Lung (tissue), 12 donors: ENCODE results near the gene DCDC2C. TPM values are rescaled to one million over a fixed set of nuclear protein-coding genes. Genes with fewer than 3 reads are reported as not detected.
A peak's percentile ranks its signal among the peaks of the same experiment; 100 is the strongest.

Experiments
- ATAC-seq: fragments of 200-7000 bp; cut with Tn5 transposase; one replicate; pipeline ENCODE4 v1.9.1; 2020; ENCODE audit warnings: moderate number of reproducible peaks; ENCODE audit not compliant: insufficient read depth, low FRiP score
- DNase-seq, 3 donors: peaks; one replicate each; pipeline ENCODE4 v3.0.0-alpha.2; 2013 to 2017
- H3K27ac ChIP-seq, 2 donors: one replicate each; pipeline ENCODE4 v1.5.1; 2013; ENCODE audit warnings: mild to moderate bottlenecking in 2 of 2, moderate library complexity in 2 of 2, control low read depth in 1 of 2, inconsistent platforms in 1 of 2, low read depth in 1 of 2, low read length in 1 of 2
- H3K27me3 ChIP-seq, 3 donors: one replicate each; pipeline ENCODE4 v1.5.1; 2013; ENCODE audit warnings: low read length in 2 of 3; ENCODE audit not compliant: control insufficient read depth in 3 of 3, insufficient read depth in 3 of 3
- H3K36me3 ChIP-seq, 4 donors: one replicate each; pipeline ENCODE4 v1.5.1; 2013; ENCODE audit warnings: low read length in 4 of 4, mild to moderate bottlenecking in 1 of 4, moderate library complexity in 1 of 4; ENCODE audit not compliant: control insufficient read depth in 4 of 4, insufficient read depth in 4 of 4
- H3K4me1 ChIP-seq, 5 donors: one replicate each; pipeline ENCODE4 v1.5.1; 2013; ENCODE audit warnings: low read length in 5 of 5, mild to moderate bottlenecking in 2 of 5, moderate library complexity in 1 of 5; ENCODE audit not compliant: control insufficient read depth in 5 of 5, insufficient read depth in 5 of 5
- H3K4me3 ChIP-seq: one replicate; pipeline ENCODE4 v1.5.1; 2013; ENCODE audit warnings: mild to moderate bottlenecking, control low read depth, moderate library complexity
- H3K9ac ChIP-seq, 2 donors: one replicate each; pipeline ENCODE4 v1.5.1; 2013; ENCODE audit warnings: low read length in 2 of 2, control low read depth in 1 of 2; ENCODE audit not compliant: insufficient read depth in 1 of 2
- H3K9me3 ChIP-seq, 4 donors: one replicate each; pipeline ENCODE4 v1.5.1; 2013; ENCODE audit warnings: low read length in 3 of 4, mild to moderate bottlenecking in 1 of 4, moderate library complexity in 1 of 4; ENCODE audit not compliant: control insufficient read depth in 4 of 4, insufficient read depth in 3 of 4
- WGBS, 2 donors: extraction: QIAGEN DNeasy Blood & Tissue Kit; methylation state at CpG; one replicate each; pipeline ENCODE4 v1.1.7; 2013; 5-methylcytosine and 5-hydroxymethylcytosine counted together
- polyA plus RNA-seq, 2 donors: library from polyadenylated mRNA; stranded (reverse); fragments of 200-250 nt; gene quantifications; one replicate each; pipeline ENCODE4 v1.2.1, GENCODE V29; 2013
- total RNA-seq, 2 donors: library from RNA; depleted of rRNA in 1 of 2; stranded (reverse); fragments of >200 nt in 1 of 2; gene quantifications; one replicate each; pipeline ENCODE4 v1.2.1, GENCODE V29; 2014 to 2021
- TF ChIP-seq, protein P1 (sequence below): IDR thresholded peaks from 2 replicates; pipeline ENCODE4 v1.5.1; 2012; ENCODE audit warnings: mild to moderate bottlenecking; ENCODE audit errors: control extremely low read depth, extremely low read depth
- donor health status: control.
- donor health status: control.
- donor health status: Bipolar disorder and iron deficiency.
- donor health status: healthy.
- donor health status: DM: yes; HTN: yes; CAD: no.

DCDC2C gene
- total and polyA plus RNA-seq, 4 donors: 0.37 TPM; not detected in 3

DNA sequence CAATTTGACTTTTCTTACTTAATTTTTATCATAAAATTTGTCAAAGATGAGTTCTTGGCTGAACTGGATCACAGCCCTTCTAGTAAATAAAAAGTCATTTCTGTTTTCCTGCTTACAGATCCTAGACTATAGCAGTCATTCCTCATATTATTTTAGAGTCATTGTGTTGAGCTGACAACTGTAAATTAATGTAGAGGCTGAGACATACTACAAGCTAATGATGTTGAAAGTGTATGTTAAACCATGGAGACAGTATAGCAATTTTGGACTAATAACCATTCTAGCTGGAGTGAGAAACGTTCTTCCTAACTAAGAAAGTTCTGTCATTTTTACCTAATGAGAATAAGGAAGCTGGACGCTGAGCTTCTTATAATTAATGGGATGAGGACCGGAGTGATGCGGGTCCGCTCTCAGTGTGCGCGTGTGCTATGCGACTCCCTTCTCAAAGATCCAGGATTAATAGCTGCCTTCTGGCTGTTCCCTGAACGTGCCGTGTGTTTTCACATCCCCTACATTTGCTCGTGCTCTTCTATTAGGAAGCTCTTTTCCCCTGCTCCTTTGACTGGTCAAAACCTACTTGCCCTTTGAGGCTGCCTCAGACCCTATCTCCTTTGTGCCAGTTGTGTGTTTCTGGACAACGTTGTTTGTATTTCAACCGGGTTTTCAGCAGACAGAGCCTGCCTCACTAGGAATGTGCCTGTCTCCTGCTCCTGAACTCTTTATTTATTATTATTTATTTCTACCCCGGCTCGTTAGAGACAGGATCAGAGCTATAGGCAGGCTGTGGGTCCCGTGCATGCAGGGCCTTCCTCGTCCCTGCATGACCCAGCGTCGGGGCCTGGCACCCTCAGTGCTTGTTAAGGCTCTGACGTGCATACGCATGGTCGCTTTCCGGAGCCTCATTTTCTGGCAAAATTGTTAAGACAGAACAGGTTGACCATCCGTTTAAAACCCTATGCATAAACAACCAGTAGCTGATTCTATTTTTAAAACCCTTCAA lies 182.6 kb downstream of the DCDC2C start:
- DNase-seq: peak in 1 of 3 donors; percentile 29
- ATAC-seq: no peak
- WGBS, 2 donors: 65 to 71% methylated on average over 24 of the region's 24 CpGs
- Histone ChIP-seq H3K4me3 (no peak overlapping the region), H3K27ac (no peak overlapping the region), H3K9ac (no peak overlapping the region), H3K4me1 (peaks cover 0 to 5% (median 0%) of the 10 kb centered on the region in 5 donors), H3K9me3 (peaks cover 0 to 3% (median 0%) of the 10 kb centered on the region in 4 donors), H3K36me3 (no peaks in the 10 kb centered on the region), H3K27me3 (peaks cover 0 to 7% (median 0%) of the 10 kb centered on the region in 3 donors)
- TF ChIP-seq, protein P1, sequence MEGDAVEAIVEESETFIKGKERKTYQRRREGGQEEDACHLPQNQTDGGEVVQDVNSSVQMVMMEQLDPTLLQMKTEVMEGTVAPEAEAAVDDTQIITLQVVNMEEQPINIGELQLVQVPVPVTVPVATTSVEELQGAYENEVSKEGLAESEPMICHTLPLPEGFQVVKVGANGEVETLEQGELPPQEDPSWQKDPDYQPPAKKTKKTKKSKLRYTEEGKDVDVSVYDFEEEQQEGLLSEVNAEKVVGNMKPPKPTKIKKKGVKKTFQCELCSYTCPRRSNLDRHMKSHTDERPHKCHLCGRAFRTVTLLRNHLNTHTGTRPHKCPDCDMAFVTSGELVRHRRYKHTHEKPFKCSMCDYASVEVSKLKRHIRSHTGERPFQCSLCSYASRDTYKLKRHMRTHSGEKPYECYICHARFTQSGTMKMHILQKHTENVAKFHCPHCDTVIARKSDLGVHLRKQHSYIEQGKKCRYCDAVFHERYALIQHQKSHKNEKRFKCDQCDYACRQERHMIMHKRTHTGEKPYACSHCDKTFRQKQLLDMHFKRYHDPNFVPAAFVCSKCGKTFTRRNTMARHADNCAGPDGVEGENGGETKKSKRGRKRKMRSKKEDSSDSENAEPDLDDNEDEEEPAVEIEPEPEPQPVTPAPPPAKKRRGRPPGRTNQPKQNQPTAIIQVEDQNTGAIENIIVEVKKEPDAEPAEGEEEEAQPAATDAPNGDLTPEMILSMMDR: no peak

DNA sequence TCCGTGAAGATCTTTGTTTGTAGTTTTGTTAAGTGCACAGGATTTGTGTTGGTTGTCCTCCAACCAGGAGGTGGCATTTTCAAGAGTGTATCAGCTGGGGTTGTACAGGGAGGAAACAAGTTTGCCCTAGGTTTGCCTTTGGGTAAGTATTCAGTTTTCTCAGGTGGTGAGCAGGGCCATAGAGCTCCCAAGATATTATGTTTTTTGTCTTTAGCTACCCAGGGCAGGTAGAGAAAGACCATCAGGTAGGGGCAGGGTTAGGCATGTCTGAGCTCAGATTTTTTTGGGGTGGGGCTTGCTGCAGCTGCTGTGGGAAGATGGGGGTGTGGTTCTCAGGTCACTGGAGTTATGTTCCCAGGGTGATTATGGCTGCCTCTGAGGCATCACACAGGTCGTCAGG lies 191.6 kb downstream of the DCDC2C start:
- 64 to 75% methylated on average over 2 of the region's 2 CpGs for WGBS, 2 donors
- H3K27ac ChIP-seq: no peak overlapping the region
- no peak overlapping the region for H3K9ac ChIP-seq
- peaks cover 0 to 5% (median 2%) of the 10 kb centered on the region in 4 donors for H3K9me3 ChIP-seq
- no peak overlapping the region for H3K4me3 ChIP-seq
- DNase-seq: no peak
- H3K27me3 ChIP-seq: no peaks in the 10 kb centered on the region
- H3K36me3 ChIP-seq: no peaks in the 10 kb centered on the region
- no peak for ATAC-seq
- H3K4me1 ChIP-seq: peaks cover 0 to 2% (median 0%) of the 10 kb centered on the region in 5 donors
- TF ChIP-seq, protein P1: no peak

Other genes with a start within 250 kb of the DCDC2C start
- 10 to 100 TPM; 52.5 to 65.2 TPM for gene ADI1, start 184.0 kb upstream of the DCDC2C start, total RNA-seq
- 10 to 100 TPM; 46.8 to 59.3 TPM for gene ADI1, start 184.0 kb upstream of the DCDC2C start, polyA plus RNA-seq
- gene RNASEH1, start 145.2 kb upstream of the DCDC2C start, total RNA-seq: 10 to 100 TPM; 13.2 to 24.5 TPM
- gene RNASEH1, start 145.2 kb upstream of the DCDC2C start, polyA plus RNA-seq: 10 to 100 TPM in 1 of 2 donors, 1 to 10 TPM in 1; 9.6 to 17.3 TPM
- gene RPS7, start 128.3 kb upstream of the DCDC2C start, total RNA-seq: 1,000 to 10,000 TPM; 1,011 to 1,210 TPM
- 1,000 to 10,000 TPM; 1,447 to 3,656 TPM for gene RPS7, start 128.3 kb upstream of the DCDC2C start, polyA plus RNA-seq
- 1 to 10 TPM in 1 of 2 donors, under 1 TPM in 1; 0.71 to 2.0 TPM for gene COLEC11, start 108.5 kb upstream of the DCDC2C start, total RNA-seq
- gene COLEC11, start 108.5 kb upstream of the DCDC2C start, polyA plus RNA-seq: 1 to 10 TPM; 1.9 to 3.7 TPM
- not detected for gene ALLC, start 45.4 kb upstream of the DCDC2C start, total RNA-seq
- under 1 TPM in 1 of 2 donors, not detected in 1; 0.06 TPM for gene ALLC, start 45.4 kb upstream of the DCDC2C start, polyA plus RNA-seq